IPS-NIHi11 (cell line): ENCODE results near the gene LTBP1.
"Not testable (repeated sequence)": the region's sequence is repeated elsewhere in the genome, so short reads cannot be mapped to it uniquely, and the experiment has no call there.

ENCODE experiments used
- DNase-seq: peaks from one replicate; pipeline ENCODE4 v3.0.0; 2012; ENCODE audit warnings: mixed read lengths, low spot score

Gene LTBP1

GRCh38 chr2:33388996-33389395 is 442.2 kb downstream of the LTBP1 start:
- DNase-seq, result no peak

GRCh38 chr2:33389695-33390094 is 442.9 kb downstream of the LTBP1 start:
- DNase-seq, result not testable (repeated sequence)

- DNase-seq, result no peak
Observed at GRCh38 chr2:33391529-33392255, 444.9 kb downstream of the LTBP1 start.

GRCh38 chr2:33392366-33392765 is 445.6 kb downstream of the LTBP1 start:
- DNase-seq, result no peak

GRCh38 chr2:33395034-33395433 is 448.3 kb downstream of the LTBP1 start:
- no peak for DNase-seq

- DNase-seq, result peak; percentile 32
Observed at GRCh38 chr2:33395655-33396249, 449.0 kb downstream of the LTBP1 start.

GRCh38 chr2:33404321-33404720 is 457.6 kb downstream of the LTBP1 start:
- no peak for DNase-seq

- no peak for DNase-seq
Observed at GRCh38 chr2:33406622-33407021, 459.9 kb downstream of the LTBP1 start.

- DNase-seq, result no peak
Observed at GRCh38 chr2:33408109-33408508, 461.4 kb downstream of the LTBP1 start.

- no peak for DNase-seq
Observed at GRCh38 chr2:33409417-33409955, 462.7 kb downstream of the LTBP1 start.

GRCh38 chr2:33411765-33412164 is 465.0 kb downstream of the LTBP1 start:
- DNase-seq, result no peak

GRCh38 chr2:33412920-33413319 is 466.2 kb downstream of the LTBP1 start:
- DNase-seq, result peak; percentile 37

- DNase-seq, result no peak
Observed at GRCh38 chr2:33419581-33420200, 472.9 kb downstream of the LTBP1 start.

- DNase-seq, result no peak
Observed at GRCh38 chr2:33420726-33421125, 474.0 kb downstream of the LTBP1 start.

- no peak for DNase-seq
Observed at GRCh38 chr2:33421820-33422219, 475.1 kb downstream of the LTBP1 start.

- no peak for DNase-seq
Observed at GRCh38 chr2:33425161-33425560, 478.4 kb downstream of the LTBP1 start.

- no peak for DNase-seq
Observed at GRCh38 chr2:33425586-33426031, 478.9 kb downstream of the LTBP1 start.

GRCh38 chr2:33426666-33427231 is 480.0 kb downstream of the LTBP1 start:
- DNase-seq, result no peak

GRCh38 chr2:33430077-33430476 is 483.3 kb downstream of the LTBP1 start:
- DNase-seq, result no peak

GRCh38 chr2:33430856-33431255 is 484.1 kb downstream of the LTBP1 start:
- no peak for DNase-seq

- no peak for DNase-seq
Observed at GRCh38 chr2:33432871-33433270, 486.1 kb downstream of the LTBP1 start.
